Activated naive CD8-positive, alpha-beta T cell (primary cell): ENCODE results near the gene ADAM12.
A peak's percentile ranks its signal among the peaks of the same experiment; 100 is the strongest.

Experiments used
- H3K27ac Mint-ChIP-seq: one replicate; pipeline ENCODE4 v1.8.0; 2021; ENCODE audit warnings: mixed read lengths
- H3K27me3 Mint-ChIP-seq: one replicate; pipeline ENCODE4 v1.8.0; 2021; ENCODE audit warnings: mixed read lengths
- H3K36me3 Mint-ChIP-seq: one replicate; pipeline ENCODE4 v1.8.0; 2021; ENCODE audit warnings: mixed read lengths
- H3K4me1 Mint-ChIP-seq: one replicate; pipeline ENCODE4 v1.8.0; 2021; ENCODE audit warnings: low read depth, mixed read lengths
- H3K4me3 Mint-ChIP-seq: one replicate; pipeline ENCODE4 v1.8.0; 2021; ENCODE audit warnings: mild to moderate bottlenecking, mixed read lengths
- H3K9me3 Mint-ChIP-seq: one replicate; pipeline ENCODE4 v1.8.0; 2021; ENCODE audit warnings: low read depth, mixed read lengths

The ADAM12 gene

GRCh38 chr10:126045861-126046260 lies 342.4 kb downstream of the ADAM12 start:
- Mint-ChIP-seq H3K27me3 (peaks cover 1% of the 10 kb centered on the region), H3K4me3 (no peak overlapping the region), H3K4me1 (peaks cover 14% of the 10 kb centered on the region), H3K36me3 (peaks cover 3% of the 10 kb centered on the region), H3K27ac (no peak overlapping the region), H3K9me3 (no peaks in the 10 kb centered on the region)

- no peak overlapping the region for H3K4me3 Mint-ChIP-seq
- peaks cover 1% of the 10 kb centered on the region for H3K27me3 Mint-ChIP-seq
- H3K9me3 Mint-ChIP-seq, result no peaks in the 10 kb centered on the region
- no peak overlapping the region for H3K27ac Mint-ChIP-seq
- peaks cover 4% of the 10 kb centered on the region for H3K36me3 Mint-ChIP-seq
- H3K4me1 Mint-ChIP-seq, result peaks cover 14% of the 10 kb centered on the region
Measured at GRCh38 chr10:126043389-126043788, 344.9 kb downstream of the ADAM12 start.

GRCh38 chr10:126042906-126043305 lies 345.4 kb downstream of the ADAM12 start:
- Mint-ChIP-seq H3K36me3 (peaks cover 4% of the 10 kb centered on the region), H3K27ac (no peak overlapping the region), H3K4me1 (peaks cover 14% of the 10 kb centered on the region), H3K4me3 (no peak overlapping the region), H3K27me3 (peaks cover 1% of the 10 kb centered on the region), H3K9me3 (no peaks in the 10 kb centered on the region)

GRCh38 chr10:126042354-126042753 lies 345.9 kb downstream of the ADAM12 start:
- Mint-ChIP-seq H3K27me3 (peaks cover 1% of the 10 kb centered on the region), H3K36me3 (peaks cover 4% of the 10 kb centered on the region), H3K27ac (no peak overlapping the region), H3K9me3 (no peaks in the 10 kb centered on the region), H3K4me3 (peak overlapping the region; percentile 39), H3K4me1 (peaks cover 14% of the 10 kb centered on the region)

- peaks cover 14% of the 10 kb centered on the region for H3K4me1 Mint-ChIP-seq
- H3K27me3 Mint-ChIP-seq, result peaks cover 1% of the 10 kb centered on the region
- H3K36me3 Mint-ChIP-seq, result peaks cover 4% of the 10 kb centered on the region
- no peaks in the 10 kb centered on the region for H3K9me3 Mint-ChIP-seq
- H3K4me3 Mint-ChIP-seq, result peak overlapping the region; percentile 39
- no peak overlapping the region for H3K27ac Mint-ChIP-seq
Measured at GRCh38 chr10:126041804-126042231, 346.5 kb downstream of the ADAM12 start.

GRCh38 chr10:126041117-126041516 lies 347.2 kb downstream of the ADAM12 start:
- Mint-ChIP-seq H3K4me3 (no peak overlapping the region), H3K36me3 (peaks cover 4% of the 10 kb centered on the region), H3K27me3 (peaks cover 1% of the 10 kb centered on the region), H3K9me3 (no peaks in the 10 kb centered on the region), H3K4me1 (peaks cover 14% of the 10 kb centered on the region), H3K27ac (no peak overlapping the region)

GRCh38 chr10:126037946-126038345 lies 350.3 kb downstream of the ADAM12 start:
- H3K4me1 Mint-ChIP-seq, result peaks cover 14% of the 10 kb centered on the region
- H3K36me3 Mint-ChIP-seq, result peaks cover 4% of the 10 kb centered on the region
- H3K4me3 Mint-ChIP-seq, result no peak overlapping the region
- no peaks in the 10 kb centered on the region for H3K9me3 Mint-ChIP-seq
- no peak overlapping the region for H3K27ac Mint-ChIP-seq
- H3K27me3 Mint-ChIP-seq, result peaks cover 4% of the 10 kb centered on the region

- Mint-ChIP-seq H3K4me3 (no peak overlapping the region), H3K27ac (no peak overlapping the region), H3K36me3 (peaks cover 4% of the 10 kb centered on the region), H3K4me1 (peaks cover 2% of the 10 kb centered on the region), H3K27me3 (peaks cover 4% of the 10 kb centered on the region), H3K9me3 (no peaks in the 10 kb centered on the region)
Measured at GRCh38 chr10:126036515-126036914, 351.8 kb downstream of the ADAM12 start.

GRCh38 chr10:126034586-126034985 lies 353.7 kb downstream of the ADAM12 start:
- Mint-ChIP-seq H3K27ac (no peak overlapping the region), H3K4me3 (no peak overlapping the region), H3K27me3 (peaks cover 4% of the 10 kb centered on the region), H3K36me3 (no peaks in the 10 kb centered on the region), H3K9me3 (no peaks in the 10 kb centered on the region), H3K4me1 (no peaks in the 10 kb centered on the region)

GRCh38 chr10:126029999-126030398 lies 358.3 kb downstream of the ADAM12 start:
- peaks cover 12% of the 10 kb centered on the region for H3K9me3 Mint-ChIP-seq
- H3K27ac Mint-ChIP-seq, result no peak overlapping the region
- H3K27me3 Mint-ChIP-seq, result peaks cover 4% of the 10 kb centered on the region

GRCh38 chr10:126027692-126028091 lies 360.6 kb downstream of the ADAM12 start:
- H3K4me3 Mint-ChIP-seq, result no peak overlapping the region
- H3K9me3 Mint-ChIP-seq, result peaks cover 18% of the 10 kb centered on the region
- H3K36me3 Mint-ChIP-seq, result no peaks in the 10 kb centered on the region
- H3K27ac Mint-ChIP-seq, result no peak overlapping the region
- H3K27me3 Mint-ChIP-seq, result no peaks in the 10 kb centered on the region
- no peaks in the 10 kb centered on the region for H3K4me1 Mint-ChIP-seq

More at GRCh38 chr10:126029999-126030398, 358.3 kb downstream of the ADAM12 start:
- Mint-ChIP-seq H3K4me3 (no peak overlapping the region), H3K4me1 (no peaks in the 10 kb centered on the region), H3K36me3 (no peaks in the 10 kb centered on the region)

GRCh38 chr10:126022841-126023240 lies 365.4 kb downstream of the ADAM12 start:
- Mint-ChIP-seq H3K27ac (no peak overlapping the region), H3K4me3 (no peak overlapping the region), H3K4me1 (no peaks in the 10 kb centered on the region), H3K27me3 (peaks cover 5% of the 10 kb centered on the region), H3K36me3 (no peaks in the 10 kb centered on the region), H3K9me3 (peaks cover 11% of the 10 kb centered on the region)

GRCh38 chr10:126021833-126022500 lies 366.3 kb downstream of the ADAM12 start:
- Mint-ChIP-seq H3K9me3 (peaks cover 6% of the 10 kb centered on the region), H3K4me1 (no peaks in the 10 kb centered on the region), H3K4me3 (no peak overlapping the region), H3K27ac (no peak overlapping the region), H3K27me3 (peaks cover 5% of the 10 kb centered on the region), H3K36me3 (no peaks in the 10 kb centered on the region)

GRCh38 chr10:126017961-126018560 lies 370.2 kb downstream of the ADAM12 start:
- Mint-ChIP-seq H3K27me3 (peaks cover 5% of the 10 kb centered on the region), H3K9me3 (no peaks in the 10 kb centered on the region), H3K36me3 (no peaks in the 10 kb centered on the region), H3K4me3 (no peak overlapping the region), H3K4me1 (no peaks in the 10 kb centered on the region), H3K27ac (no peak overlapping the region)

- Mint-ChIP-seq H3K27me3 (peaks cover 5% of the 10 kb centered on the region), H3K27ac (no peak overlapping the region), H3K9me3 (no peaks in the 10 kb centered on the region), H3K4me1 (no peaks in the 10 kb centered on the region), H3K36me3 (no peaks in the 10 kb centered on the region), H3K4me3 (no peak overlapping the region)
Measured at GRCh38 chr10:126016882-126017281, 371.4 kb downstream of the ADAM12 start.
